HG02571 (cell line): ENCODE measurements around the gene CELF5.

Experiments used
- ATAC-seq: cut with Tn5 transposase; IDR thresholded peaks from one replicate; pipeline ENCODE4 v1.9.1; 2021; ENCODE audit warnings: mild to moderate bottlenecking, moderate library complexity; ENCODE audit not compliant: unreplicated experiment

The CELF5 gene

DNA sequence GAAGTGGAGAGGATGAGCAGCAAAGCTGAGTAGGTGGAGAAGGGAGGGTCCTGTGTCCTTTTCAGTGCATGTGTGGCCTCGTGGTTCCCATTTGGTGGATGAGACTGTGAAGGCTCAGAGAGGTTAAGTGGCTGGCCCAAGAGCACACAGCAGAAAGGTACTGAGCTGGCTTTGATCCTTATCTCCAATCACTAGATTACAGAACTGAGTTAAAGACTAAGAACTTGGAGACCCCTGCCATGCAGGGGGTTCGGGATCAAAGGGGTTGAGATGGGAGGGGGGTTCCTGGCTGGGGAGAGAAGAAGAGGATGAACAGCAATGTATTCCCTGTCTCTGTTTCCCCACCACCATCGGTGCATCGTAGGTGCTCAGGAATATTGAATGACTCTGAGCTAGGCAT, 11.8 kb downstream of the CELF5 start:
- ATAC-seq: no peak

DNA sequence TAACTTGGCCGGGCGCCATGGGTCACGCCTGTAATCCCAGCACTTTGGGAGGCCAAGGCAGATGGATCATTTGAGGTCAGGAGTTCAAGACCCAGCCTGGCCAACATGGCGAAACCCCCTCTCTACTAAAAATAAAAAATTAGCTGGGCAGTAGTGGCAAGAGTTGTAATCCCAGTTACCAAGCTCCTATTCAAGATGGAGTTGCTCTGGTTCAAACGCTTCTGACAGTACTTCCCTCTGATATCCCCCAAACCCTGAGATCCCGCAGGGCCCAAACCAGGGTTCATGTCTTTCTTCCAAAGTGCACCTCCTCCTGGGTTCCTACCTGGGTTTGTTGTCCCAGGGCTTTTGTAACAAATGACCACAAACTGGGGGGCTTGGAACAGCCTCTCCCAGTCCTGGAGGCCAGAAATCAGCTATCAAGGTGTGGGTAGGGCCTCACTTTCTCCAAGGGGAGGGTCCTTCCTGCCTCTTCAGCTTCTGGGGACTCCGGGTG, 13.7 kb downstream of the CELF5 start:
- no peak for ATAC-seq

DNA sequence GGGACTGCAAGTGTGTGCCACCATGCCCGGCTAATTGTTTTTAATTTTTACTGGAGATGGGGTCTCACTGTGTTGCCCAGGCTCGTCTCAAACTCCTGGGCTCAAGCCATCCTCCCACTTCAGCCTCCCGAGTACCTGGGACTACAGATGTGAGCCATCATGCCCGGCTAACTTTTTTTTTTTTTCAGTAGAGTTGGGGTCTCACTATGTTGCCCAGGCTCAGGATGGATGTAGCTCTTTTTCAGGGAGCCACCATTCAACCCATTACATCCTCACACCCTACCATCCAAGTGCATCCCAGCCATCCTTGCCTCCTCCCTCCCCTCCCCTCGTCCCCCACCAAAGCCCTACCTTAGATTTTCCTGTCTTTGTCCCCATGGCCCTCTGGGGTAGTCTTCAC, 14.9 kb downstream of the CELF5 start:
- ATAC-seq: no peak

DNA sequence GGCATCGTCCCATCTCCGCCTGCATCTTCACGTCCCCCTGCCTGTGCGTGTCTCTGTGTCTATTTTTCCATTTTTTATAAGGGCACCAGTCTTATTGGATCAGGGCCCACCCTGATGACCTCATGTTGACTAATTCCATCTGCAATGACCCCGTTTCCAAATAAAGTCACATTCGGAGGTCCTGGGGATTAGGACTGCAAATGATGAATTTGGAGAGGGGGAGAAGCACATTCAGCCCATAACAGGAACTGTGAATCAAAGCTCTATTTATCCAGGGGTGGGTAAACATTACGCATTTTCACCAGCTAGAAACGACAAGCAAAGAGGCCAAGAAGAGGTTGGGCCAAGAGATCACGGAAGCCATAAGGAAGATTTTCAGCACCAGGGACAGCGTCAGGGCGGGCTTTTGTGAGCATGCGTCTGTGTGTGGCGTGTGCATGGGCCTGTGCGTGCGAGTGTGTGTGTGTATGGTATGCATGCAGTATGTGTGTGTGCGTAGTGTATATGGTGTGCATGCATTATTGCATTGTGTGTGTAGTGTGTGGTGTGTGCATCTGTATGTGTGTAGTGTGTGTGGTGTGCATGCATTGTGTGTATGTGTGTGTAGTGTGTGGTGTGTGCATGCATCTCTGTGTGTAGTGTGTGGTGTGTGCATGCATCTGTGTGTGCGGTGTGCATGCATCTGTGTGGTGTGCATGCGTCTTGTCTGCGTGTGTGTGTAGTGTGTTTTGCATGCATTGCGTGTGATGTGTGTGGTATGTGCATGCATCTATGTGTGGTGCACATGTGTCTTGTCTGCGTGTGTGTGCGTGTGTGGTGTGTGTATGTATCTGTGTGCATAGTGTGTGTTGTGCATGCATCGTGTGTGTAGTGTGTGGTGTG, 19.6 kb downstream of the CELF5 start:
- ATAC-seq: no peak

DNA sequence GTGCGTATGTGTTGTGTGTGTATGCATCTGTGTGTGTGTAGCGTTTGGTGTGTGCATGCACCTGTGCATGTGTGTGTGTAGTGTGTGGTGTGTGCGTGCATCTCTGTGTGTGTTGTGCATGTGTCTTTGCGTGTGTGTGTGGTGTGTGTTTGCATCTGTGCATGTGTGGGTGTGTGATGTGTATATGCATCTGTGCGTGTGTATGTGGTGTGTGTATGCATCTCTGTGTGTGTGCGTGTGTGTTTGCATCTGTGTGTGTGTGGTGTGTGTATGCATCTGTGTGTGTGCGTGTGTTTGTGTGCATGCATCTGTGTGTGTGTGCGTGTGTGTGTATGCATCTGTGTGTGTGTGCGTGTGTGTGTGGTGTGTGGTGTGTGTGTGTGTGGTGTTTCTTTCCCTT, 20.6 kb downstream of the CELF5 start:
- no peak for ATAC-seq

DNA sequence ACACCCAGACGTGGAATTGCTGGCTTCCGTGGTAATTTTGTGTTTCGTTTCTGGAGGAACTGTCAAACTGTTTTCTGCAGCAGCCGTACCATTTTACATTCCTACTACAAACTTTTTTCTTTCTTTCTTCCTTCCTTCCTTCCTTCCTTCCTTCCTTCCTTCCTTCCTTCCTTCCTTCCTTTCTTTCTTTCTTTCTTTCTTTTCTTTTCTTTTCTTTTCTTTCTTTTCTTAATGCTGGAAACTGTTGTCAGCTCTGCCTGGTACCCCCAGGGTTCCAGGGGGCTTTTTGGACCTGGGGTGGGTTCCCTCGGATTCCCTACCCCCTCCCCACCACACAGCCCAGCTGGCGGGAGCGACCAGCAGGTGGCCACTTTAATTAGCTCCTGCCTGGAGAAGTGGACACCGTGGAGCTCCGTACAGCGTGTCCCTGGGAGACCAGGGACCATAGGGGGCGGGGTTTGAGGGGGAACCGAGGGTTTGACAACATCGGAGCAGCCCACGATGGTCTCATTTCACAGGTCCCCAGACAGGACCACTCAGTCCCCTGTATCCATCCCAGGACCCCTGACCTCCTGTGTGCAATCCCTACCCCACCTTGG, 24.4 kb downstream of the CELF5 start:
- no peak for ATAC-seq

DNA sequence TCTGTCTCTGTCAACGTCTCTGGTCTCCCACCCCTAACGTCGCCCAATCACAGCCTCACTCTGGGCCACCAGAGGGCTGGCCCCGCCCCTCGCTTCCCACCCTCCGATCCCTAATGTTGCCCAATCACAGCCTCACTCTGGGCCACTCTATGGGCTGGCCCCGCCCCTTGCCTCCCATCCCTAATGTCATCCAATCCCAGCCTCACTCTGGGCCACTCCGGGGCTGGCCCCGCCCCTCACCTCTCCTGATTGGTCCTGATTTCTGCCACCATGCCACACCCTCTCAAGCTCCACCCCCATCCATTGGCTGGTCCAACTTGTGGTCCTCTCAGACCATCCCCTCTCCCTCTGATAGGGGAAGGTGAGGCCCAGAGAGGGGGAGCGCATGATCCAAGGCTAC, 24.9 kb downstream of the CELF5 start:
- ATAC-seq: no peak

DNA sequence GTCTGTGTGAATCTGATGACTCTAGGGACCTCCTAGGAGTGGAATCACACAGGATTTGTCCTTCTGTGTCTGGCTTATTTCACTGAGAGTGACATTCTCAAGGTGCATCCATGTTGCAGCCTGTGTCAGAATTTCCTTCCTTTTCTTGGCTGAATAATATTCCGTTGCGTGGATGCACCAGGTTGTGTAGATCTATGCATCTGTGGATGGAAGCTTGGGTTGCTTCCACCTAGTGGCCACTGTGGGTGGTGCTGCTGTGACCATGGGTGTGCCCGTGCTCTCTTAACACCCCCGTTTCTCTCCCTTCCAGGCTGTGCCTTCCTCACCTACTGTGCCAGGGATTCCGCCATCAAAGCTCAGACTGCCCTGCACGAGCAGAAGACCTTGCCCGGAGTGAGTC, 26.2 kb downstream of the CELF5 start:
- no peak for ATAC-seq

DNA sequence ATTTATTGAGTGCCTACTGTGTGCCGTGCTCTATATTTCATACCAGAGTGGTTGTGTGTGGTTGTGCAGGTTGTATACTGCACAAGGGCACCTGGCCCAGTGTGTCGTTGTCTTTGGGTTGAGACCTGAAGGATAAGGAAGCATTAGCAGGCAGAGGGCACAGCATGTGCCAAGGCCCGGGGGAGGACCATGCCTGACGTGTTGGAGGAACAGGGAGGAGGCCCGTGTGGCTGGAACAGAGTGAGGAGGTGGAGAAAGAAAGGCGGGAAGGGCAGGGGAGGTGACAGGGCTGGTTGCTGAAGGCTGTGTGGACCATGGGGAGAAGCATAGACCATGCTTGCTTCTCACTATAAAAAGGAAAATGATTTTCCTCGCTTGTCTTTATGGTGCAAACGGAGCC, 26.8 kb downstream of the CELF5 start:
- ATAC-seq: no peak

DNA sequence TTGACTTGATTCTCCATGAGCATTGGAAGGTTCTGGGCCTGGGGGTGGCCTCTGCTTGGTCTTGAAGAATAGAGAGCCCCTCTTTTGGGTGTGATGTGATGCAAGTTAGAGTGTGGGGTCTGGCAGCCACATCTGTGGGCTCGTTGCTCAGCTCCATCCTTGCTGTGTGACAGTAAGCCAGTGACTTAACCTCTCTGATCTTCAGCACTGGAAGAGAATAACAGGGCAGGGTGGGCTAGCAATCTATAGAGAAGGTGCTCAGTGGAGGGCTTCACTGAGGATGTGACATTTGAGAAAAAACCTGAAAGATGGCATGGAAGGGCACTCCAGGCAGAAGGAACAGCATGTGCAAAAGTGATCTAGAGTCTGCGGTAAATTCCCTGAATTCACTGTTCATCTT, 28.2 kb downstream of the CELF5 start:
- no peak for ATAC-seq

DNA sequence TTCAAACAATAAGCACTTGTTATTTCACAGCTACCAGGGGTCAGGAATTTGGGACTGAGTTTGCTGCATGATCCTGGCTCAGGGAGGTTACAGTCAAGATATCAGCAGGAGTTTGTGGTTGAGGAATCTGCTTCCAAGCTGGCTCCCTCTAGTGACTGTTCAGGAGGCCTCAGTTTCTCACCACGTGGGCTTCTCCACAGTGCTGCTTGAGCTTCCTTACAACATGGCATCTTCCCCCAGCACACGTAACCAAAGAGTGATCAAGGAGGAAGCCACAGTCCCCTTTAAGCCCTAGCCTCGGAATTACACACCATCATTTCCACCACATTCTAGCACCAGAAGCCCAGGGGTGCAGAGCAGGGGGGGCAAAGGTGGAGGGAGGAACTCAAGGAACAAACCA, 28.8 kb downstream of the CELF5 start:
- no peak for ATAC-seq

DNA sequence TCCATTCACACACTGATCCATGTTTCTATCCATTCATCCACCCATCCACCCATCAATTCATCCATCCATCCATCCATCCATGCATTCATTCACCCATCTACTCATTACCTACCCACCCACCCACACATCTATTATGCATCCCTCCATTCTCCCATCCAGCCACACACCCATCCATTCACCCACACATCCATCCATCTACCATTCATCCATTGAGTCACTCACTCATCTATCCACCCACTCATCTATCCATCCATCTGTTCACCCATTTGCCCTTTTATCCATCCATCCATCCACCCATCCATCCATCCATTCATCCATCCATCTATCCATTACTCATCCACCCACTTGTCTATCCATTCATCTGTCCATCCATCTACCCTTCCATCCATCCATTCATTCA, 30.1 kb downstream of the CELF5 start:
- ATAC-seq: no peak

DNA sequence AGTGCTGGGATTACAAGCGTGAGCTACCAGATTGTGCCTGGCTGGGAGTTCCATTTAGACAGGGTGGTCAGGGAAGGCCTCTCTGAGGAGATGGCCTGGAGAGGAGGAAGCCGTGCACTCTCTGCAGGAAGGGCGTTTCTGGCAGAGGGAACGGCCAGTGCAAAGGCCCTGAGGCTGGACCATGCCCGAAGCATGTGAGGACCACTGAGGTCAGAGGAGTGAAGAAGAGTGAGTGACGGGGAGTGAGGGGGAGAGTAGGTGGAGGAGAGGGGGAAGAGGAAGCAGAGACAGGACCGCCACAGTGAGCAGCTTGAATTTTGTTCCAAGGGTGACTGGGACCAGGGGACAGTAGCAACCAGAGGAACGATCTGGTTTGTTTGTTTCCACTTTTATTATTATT, 32.6 kb downstream of the CELF5 start:
- ATAC-seq: no peak

DNA sequence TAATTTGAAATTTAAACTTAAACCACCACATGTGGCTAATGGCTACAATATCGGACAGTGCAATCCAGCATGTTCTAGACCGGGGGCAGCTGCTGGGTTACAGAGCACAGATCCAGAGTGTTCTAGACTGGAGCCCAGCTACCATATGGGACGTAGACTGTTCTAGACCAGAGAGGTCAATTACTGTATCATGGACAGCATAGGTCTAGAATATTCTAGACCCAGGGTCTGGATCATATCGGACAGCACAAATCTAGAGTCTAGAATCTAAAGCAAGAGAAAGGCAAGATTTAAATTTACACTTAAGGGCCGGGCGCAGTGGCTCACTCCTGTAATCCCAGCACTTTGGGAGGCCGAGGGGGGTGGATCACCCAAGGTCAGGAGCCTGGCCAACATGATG, 37.9 kb downstream of the CELF5 start:
- ATAC-seq: no peak

DNA sequence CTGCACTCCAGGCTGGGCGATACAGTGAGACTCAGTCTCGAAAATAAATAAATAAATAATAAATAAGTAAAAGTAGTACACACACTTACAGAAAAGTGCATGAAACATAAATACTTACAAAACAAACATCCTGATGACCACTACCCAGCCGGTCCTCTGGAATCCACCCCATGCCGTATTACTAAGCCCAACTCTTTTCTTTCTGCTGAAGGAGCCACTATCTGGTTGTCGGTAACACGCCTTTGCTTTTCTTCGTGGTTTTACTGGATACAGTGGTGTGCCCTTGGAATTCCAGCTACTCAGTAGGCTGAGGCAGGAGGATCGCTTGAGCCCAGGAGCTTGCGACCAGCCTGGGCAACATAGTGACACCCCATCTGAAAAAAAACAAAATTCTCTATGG, 39.4 kb downstream of the CELF5 start:
- no peak for ATAC-seq

DNA sequence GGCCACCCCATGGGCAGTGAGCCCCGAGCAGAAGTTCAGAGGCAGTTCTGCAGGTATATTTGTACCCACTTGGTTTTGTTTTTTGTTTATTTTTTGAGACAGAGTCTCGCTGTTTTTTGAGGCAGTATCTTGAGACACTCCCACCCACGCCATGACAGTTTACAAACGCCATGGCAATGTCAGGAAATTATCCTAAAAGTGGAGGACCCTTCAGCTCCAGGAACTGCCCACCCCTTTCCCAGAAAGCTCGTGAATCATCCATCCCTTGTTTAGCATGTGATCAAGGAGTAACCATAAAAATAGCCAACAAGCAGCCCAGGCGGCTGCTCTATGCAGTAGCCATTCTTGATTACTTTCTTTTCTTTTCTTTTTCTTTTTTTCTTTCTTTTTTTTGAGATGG, 41.0 kb downstream of the CELF5 start:
- ATAC-seq: no peak

DNA sequence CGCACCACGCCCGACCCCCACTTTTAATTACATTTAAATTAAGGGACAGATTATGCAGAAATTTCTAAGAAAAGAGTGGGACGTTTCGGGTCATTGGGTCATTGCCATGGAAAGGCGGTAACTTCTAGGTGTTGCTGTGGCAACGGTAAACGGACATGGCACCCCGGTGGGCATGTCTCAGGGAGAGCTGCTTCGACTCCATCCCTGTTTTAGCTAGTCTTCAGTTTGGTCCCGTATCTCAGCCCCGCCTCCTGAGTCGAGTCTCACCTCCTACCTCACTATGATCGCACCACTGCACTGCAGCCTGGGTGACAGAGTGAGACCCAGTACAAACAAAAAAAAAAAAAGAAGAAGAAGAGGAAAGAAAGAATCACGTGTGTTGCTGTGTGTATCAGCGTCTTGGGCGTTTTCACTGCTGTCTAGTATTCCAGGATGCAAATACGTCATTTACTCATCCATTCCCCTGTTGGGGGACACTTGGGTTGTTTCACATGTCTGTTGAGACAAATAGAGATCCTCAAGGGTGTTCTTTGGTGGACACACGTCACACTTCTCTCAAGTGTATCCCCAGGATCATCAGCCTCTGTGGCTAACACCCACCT, 41.7 kb downstream of the CELF5 start:
- no peak for ATAC-seq

DNA sequence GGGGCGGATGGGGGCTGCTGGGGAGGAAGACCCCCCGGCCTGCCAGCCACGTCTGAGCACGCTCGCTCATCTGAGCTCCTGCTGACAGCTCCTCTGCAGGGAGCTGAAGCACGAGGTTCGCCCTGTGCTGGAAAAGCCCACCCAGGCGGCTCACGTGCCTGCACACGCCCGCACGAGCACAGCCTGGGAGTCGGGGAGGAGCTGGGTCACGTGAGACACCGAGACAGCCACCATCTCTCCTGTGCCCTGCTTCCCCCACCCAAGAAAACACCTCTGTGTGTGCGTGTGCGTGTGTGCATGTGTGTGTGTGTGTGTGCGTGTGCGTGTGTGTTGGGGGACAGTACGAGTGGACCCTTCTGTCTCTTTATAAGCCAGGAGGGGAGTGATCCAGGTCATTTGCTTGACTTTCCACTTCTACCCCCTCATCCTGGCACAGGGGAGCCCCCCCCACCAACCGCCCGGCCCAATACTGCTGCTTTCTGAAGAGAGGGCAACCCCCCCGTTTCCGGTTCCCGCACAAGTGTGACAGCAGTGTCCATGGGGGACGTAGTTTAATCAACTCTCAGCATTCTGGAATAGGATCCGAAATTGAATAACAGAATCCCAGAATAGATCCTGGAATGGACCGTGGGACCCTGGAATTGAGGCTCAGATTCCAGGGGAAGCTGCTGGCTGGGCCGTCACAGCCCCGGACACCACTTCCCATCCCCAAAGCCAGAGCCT, 42.5 kb downstream of the CELF5 start:
- no peak for ATAC-seq

DNA sequence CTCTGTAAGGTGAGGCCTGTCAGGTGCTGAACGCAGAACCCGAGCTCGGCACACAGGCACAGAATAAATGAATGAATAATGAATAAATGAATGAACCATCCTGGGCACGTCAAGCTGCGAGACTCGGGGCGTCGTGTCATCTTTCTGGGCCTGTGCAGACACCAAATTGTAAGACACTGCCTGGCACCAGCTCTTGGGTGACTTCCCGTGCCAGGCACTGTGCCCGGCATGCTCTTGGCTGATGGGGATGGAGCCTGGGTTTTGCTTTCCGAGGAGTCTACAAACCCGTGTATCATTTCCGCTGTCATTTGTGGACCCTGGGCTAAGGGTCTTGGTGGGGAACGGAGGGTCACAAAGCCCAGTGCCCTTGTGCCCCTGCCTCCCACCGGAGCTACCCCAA, 43.9 kb downstream of the CELF5 start:
- ATAC-seq: no peak

DNA sequence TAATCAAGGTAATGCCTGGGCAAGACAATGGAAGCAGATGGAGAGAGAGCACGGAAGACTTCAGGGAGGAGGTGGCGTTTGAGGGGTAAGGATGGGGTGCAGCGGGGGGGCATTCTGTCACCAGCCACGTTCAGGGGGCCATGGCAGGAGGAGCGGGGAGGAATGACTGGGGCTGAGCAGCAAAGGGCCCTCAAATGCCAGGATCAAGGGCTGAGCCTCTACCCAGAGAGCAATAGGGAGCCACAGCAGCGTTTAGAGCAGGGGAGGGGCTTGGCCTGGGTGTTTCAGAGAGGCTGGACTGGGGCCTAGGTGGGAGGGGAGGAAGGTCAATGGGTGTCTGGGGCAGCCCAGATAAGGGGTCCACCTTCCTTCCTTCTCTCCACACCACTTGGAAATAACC, 44.3 kb downstream of the CELF5 start:
- no peak for ATAC-seq

DNA sequence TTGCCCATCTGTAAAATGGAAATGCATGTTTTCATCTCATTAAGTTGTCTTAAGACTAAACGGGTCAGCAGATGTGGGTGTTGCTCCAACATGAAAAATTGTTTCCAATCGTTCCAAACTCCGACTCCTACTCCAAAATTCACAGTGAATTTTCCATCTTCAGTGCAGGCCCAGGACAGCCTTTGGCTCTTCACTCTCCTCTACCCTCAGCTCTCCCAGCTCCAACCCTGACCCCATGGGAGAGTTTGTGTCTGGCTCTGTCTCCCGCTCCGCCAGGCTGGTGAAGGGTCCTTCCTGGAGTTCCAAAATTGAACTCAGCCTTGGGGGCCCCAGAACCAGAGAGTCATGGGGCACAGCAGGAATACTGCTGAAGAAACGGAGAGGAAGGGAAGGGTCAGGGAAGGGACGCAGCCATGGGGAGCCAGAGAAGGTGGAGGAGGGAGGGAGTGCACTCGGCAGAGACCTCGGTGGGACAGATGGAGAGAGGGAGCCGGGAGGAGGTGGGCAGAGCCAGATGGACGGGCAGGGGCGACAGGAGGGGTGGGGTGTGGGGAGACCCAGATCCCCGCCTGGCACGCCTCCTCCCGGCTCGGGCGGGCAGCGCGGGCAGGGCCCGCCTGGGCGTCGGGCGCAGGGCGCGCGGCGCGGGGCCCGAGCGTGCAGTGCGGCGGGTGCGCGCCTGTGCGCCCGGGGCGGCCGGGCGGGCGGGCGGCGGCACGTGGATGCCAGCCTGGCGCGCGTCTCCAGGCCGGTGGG, 45.6 kb downstream of the CELF5 start:
- ATAC-seq: no peak
